Measurements from ENCODE around the gene RRP12.
"Not testable (repeated sequence)": the region's sequence is repeated elsewhere in the genome, so short reads cannot be mapped to it uniquely, and the experiment has no call there.

Gene RRP12

GRCh38 chr10:97407211-97407951 lies 6.2 kb upstream of the RRP12 start:
- TF ChIP-seq, protein P1, sequence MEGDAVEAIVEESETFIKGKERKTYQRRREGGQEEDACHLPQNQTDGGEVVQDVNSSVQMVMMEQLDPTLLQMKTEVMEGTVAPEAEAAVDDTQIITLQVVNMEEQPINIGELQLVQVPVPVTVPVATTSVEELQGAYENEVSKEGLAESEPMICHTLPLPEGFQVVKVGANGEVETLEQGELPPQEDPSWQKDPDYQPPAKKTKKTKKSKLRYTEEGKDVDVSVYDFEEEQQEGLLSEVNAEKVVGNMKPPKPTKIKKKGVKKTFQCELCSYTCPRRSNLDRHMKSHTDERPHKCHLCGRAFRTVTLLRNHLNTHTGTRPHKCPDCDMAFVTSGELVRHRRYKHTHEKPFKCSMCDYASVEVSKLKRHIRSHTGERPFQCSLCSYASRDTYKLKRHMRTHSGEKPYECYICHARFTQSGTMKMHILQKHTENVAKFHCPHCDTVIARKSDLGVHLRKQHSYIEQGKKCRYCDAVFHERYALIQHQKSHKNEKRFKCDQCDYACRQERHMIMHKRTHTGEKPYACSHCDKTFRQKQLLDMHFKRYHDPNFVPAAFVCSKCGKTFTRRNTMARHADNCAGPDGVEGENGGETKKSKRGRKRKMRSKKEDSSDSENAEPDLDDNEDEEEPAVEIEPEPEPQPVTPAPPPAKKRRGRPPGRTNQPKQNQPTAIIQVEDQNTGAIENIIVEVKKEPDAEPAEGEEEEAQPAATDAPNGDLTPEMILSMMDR (IDR thresholded peaks at IDR 0.05; ENCODE audit: borderline replicate concordance, insufficient read depth, low read depth, low read length): peak; percentile 73
- H3K4me3 ChIP-seq (ENCODE audit: low read depth, low read length): peak overlapping the region; percentile 16

GRCh38 chr10:97406483-97406882 lies 5.3 kb upstream of the RRP12 start:
- H3K4me3 ChIP-seq (ENCODE audit: low read depth, low read length): not testable (repeated sequence)

DNA sequence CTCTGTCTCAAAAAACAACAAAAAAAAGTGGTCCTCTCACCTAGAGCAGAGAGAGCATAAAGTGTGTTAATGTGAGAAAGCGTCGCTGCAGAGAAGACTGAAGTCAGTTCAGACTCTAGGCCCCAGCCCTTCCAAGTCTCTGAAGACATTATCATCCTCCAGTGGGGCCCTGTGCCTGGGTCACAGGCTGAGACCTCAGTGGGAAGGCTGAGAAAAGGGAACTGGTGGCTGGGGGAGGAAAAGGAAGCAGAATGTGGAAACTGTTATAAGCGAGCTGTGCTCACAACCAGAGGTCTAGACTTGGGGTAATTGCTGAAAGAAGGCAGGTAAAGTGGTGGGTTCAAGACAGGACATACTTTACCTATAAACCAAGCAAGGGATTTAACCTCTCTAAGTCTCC lies 4.9 kb upstream of the RRP12 start:
- no peak overlapping the region for H3K4me3 ChIP-seq (ENCODE audit: low read depth, low read length)
- TF ChIP-seq, protein P1 (IDR thresholded peaks at IDR 0.05; ENCODE audit: borderline replicate concordance, insufficient read depth, low read depth, low read length): no peak

GRCh38 chr10:97404044-97404443 lies 2.9 kb upstream of the RRP12 start:
- H3K4me3 ChIP-seq (ENCODE audit: low read depth, low read length): no peak overlapping the region
- TF ChIP-seq, protein P1 (IDR thresholded peaks at IDR 0.05; ENCODE audit: borderline replicate concordance, insufficient read depth, low read depth, low read length): no peak

DNA sequence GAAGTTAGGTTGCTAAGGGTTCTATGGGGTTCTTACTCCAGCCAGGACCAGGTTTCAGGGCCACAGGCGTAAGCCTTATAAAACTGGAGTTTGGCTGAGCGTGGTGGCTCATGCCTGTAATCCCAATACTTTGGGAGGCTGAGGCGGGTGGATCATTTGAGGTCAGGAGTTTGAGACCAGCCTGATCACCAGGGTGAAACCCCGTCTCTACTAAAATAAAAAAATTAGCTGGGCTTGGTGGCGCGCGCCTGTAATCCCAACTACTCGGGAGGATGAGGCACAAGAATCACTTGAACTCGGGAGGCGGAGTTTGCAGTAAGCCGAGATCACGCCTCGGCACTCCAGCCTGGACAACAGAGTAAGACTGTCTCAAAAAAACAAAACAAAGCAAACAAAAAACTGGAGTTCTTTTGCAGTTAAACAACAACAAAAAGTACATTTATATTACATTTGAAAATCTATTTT lies 347 bp upstream of the RRP12 start:
- TF ChIP-seq, protein P1 (IDR thresholded peaks at IDR 0.05; ENCODE audit: borderline replicate concordance, insufficient read depth, low read depth, low read length): no peak
- peak overlapping the region; percentile 88 for H3K4me3 ChIP-seq (ENCODE audit: low read depth, low read length)

- TF ChIP-seq, protein P1 (IDR thresholded peaks at IDR 0.05; ENCODE audit: borderline replicate concordance, insufficient read depth, low read depth, low read length): no peak
Measured at GRCh38 chr10:97399843-97400545, 1.1 kb downstream of the RRP12 start.

GRCh38 chr10:97396056-97396455 lies 5.1 kb downstream of the RRP12 start:
- TF ChIP-seq, protein P1 (IDR thresholded peaks at IDR 0.05; ENCODE audit: borderline replicate concordance, insufficient read depth, low read depth, low read length): no peak

More at GRCh38 chr10:97399843-97400545, 1.1 kb downstream of the RRP12 start:
- peak overlapping the region; percentile 88 for H3K4me3 ChIP-seq (ENCODE audit: low read depth, low read length)

More at GRCh38 chr10:97396056-97396455, 5.1 kb downstream of the RRP12 start:
- H3K4me3 ChIP-seq (ENCODE audit: low read depth, low read length): no peak overlapping the region
